GM23338 (cell line): Measurements from ENCODE around the gene KLHDC1. TPM values are rescaled to one million over a fixed set of nuclear protein-coding genes. Genes with fewer than 3 reads are reported as not detected.

ENCODE experiments used
- ATAC-seq: fragments of 200-7000 bp; cut with Tn5 transposase; 3 replicates; pipeline ENCODE4 v1.9.1; 2020
- DNase-seq: peaks from one replicate; pipeline ENCODE4 v3.0.0-alpha.2; 2015; ENCODE audit warnings: low spot score
- H2AFZ ChIP-seq: fragments of 200-600 bp; sonication (generic); 2 replicates; pipeline ENCODE4 v1.8.0; 2016; ENCODE audit warnings: antibody characterized with exemption, mild to moderate bottlenecking, moderate library complexity
- H3F3A ChIP-seq: fragments of 200-600 bp; sonication (generic); replicated peaks from 2 replicates; pipeline ENCODE4 v1.8.0; 2017; ENCODE audit warnings: antibody characterized with exemption, mixed run types, low read depth
- H3K27ac ChIP-seq: fragments of 200-600 bp; sonication (generic); 2 replicates; pipeline ENCODE4 v1.6.1; 2016; ENCODE audit warnings: low read depth
- H3K27me3 ChIP-seq: fragments of 200-600 bp; sonication (generic); 2 replicates; pipeline ENCODE4 v1.8.0; 2016; ENCODE audit warnings: mild to moderate bottlenecking, mixed run types, moderate library complexity; ENCODE audit not compliant: insufficient read depth
- H3K36me3 ChIP-seq: fragments of 200-600 bp; sonication (generic); 2 replicates; pipeline ENCODE4 v1.8.0; 2016; ENCODE audit warnings: mild to moderate bottlenecking; ENCODE audit not compliant: insufficient read depth
- H3K4me1 ChIP-seq: fragments of 200-600 bp; sonication (generic); 2 replicates; pipeline ENCODE4 v1.8.0; 2016; ENCODE audit warnings: mild to moderate bottlenecking, moderate library complexity; ENCODE audit not compliant: insufficient read depth
- H3K4me2 ChIP-seq: fragments of 200-600 bp; sonication (generic); 2 replicates; pipeline ENCODE4 v1.7.1; 2017; ENCODE audit warnings: mixed run types
- H3K4me3 ChIP-seq: fragments of 200-600 bp; sonication (generic); 2 replicates; pipeline ENCODE4 v1.6.1; 2016; ENCODE audit warnings: mixed run types
- H3K79me2 ChIP-seq: fragments of 200-600 bp; sonication (generic); replicated peaks from 2 replicates; pipeline ENCODE4 v1.8.0; 2017; ENCODE audit warnings: mild to moderate bottlenecking; ENCODE audit not compliant: insufficient read depth
- H3K9me2 ChIP-seq: fragments of 200-600 bp; sonication (generic); 2 replicates; pipeline ENCODE4 v1.8.0; 2017; ENCODE audit not compliant: insufficient read depth
- H4K20me1 ChIP-seq: fragments of 200-600 bp; sonication (generic); replicated peaks from 2 replicates; pipeline ENCODE4 v1.8.0; 2017; ENCODE audit warnings: mild to moderate bottlenecking; ENCODE audit not compliant: insufficient read depth
- H3K27ac Mint-ChIP-seq: 2 replicates; pipeline ENCODE4 v1.8.0; 2020; ENCODE audit warnings: inconsistent platforms, mild to moderate bottlenecking, moderate library complexity, mixed read lengths
- H3K27me3 Mint-ChIP-seq: 3 replicates; pipeline ENCODE4 v1.8.0; 2022; ENCODE audit warnings: low read depth, mild to moderate bottlenecking, moderate library complexity, mixed read lengths, inconsistent platforms; ENCODE audit not compliant: insufficient read depth, poor library complexity
- H3K36me3 Mint-ChIP-seq: 3 replicates; pipeline ENCODE4 v1.8.0; 2021; ENCODE audit warnings: low read depth, mild to moderate bottlenecking, inconsistent platforms, moderate library complexity, mixed read lengths
- H3K4me1 Mint-ChIP-seq: 3 replicates; pipeline ENCODE4 v1.8.0; 2020; ENCODE audit warnings: mild to moderate bottlenecking, inconsistent platforms, mixed read lengths
- H3K4me3 Mint-ChIP-seq: 3 replicates; pipeline ENCODE4 v1.8.0; 2021; ENCODE audit warnings: moderate library complexity, mild to moderate bottlenecking, inconsistent platforms, mixed read lengths
- H3K9me3 Mint-ChIP-seq: 3 replicates; pipeline ENCODE4 v1.8.0; 2020; ENCODE audit warnings: moderate library complexity, mild to moderate bottlenecking, inconsistent platforms, mixed read lengths
- CREB1 ChIP-seq: fragments of 250-450 bp; sonication (Bioruptor Pico); IDR thresholded peaks from 2 replicates; pipeline ENCODE4 v1.5.0; 2020; ENCODE audit warnings: low read depth, mild to moderate bottlenecking, moderate library complexity
- EZH2phosphoT487 ChIP-seq: fragments of 200-600 bp; sonication (generic); IDR thresholded peaks from one replicate; pipeline ENCODE4 v1.8.1; 2018; ENCODE audit warnings: antibody characterized with exemption; ENCODE audit not compliant: unreplicated experiment
- JUNB ChIP-seq: IDR thresholded peaks from one replicate; pipeline ENCODE4 v1.6.1; 2016; ENCODE audit warnings: antibody characterized with exemption; ENCODE audit not compliant: unreplicated experiment
- POLR2AphosphoS5 ChIP-seq: IDR thresholded peaks from 2 replicates; pipeline ENCODE4 v1.6.1; 2016; ENCODE audit warnings: antibody characterized with exemption, low read depth
- ZNF331 ChIP-seq: fragments of 250-450 bp; sonication (Bioruptor Pico); IDR thresholded peaks from 2 replicates; pipeline ENCODE4 v1.5.0; 2020; ENCODE audit warnings: low read depth, mild to moderate bottlenecking, moderate library complexity
- polyA plus RNA-seq: library from polyadenylated mRNA; unstranded; fragments of >200 nt; fragmentation: Nextera tagmentation; extraction: Ambion mirVana; gene quantifications from 2 replicates; pipeline ENCODE4 v1.2.1, GENCODE V29; 2016
- total RNA-seq: library from RNA; depleted of rRNA; stranded (reverse); fragments of >200 nt; shearing (Covaris generic); gene quantifications from 2 replicates; pipeline ENCODE4 v1.2.3, GENCODE V29; 2014
- TF ChIP-seq, protein P1 (sequence below), 2 experiments: fragments of 200-600 bp in 1 of 2; sonication (generic) in 1 of 2; conservative IDR thresholded peaks; 2 replicates each; pipeline versions ENCODE4 v1.5.1 to v1.6.1; 2016 to 2017; ENCODE audit warnings: antibody characterized with exemption in 2 of 2, low read depth in 2 of 2, mild to moderate bottlenecking in 2 of 2, moderate library complexity in 1 of 2
- TF ChIP-seq, protein P2 (sequence below): fragments of 250-450 bp; sonication (Bioruptor Pico); IDR thresholded peaks from 2 replicates; pipeline ENCODE4 v1.5.0; 2020; ENCODE audit warnings: mild to moderate bottlenecking, moderate library complexity

KLHDC1 gene
- total and polyA plus RNA-seq, 2 experiments from 2014 or later, result 4.0 TPM; not detected in 1

DNA sequence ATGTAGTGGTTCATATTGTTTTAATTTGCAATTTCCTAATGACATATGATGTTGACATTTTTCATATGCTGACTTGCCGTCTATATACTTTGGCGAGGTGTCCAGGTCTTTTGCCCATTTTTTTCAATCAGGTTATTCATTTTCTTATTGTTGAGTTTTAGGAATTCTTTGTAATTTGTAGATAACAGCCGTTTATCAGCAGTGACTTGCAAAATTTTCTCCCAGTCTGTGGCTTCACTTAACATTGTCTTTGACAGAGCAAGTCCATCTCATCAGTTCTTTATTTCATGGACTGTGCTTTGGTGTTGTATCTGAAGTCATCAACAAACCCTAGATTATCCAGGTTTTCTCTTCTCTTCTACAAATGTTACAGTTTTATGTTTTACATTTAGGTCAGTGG lies 62.5 kb downstream of the KLHDC1 start:
- Mint-ChIP-seq H3K4me1 (no peaks in the 10 kb centered on the region), H3K36me3 (no peaks in the 10 kb centered on the region), H3K27ac (no peak overlapping the region), H3K9me3 (no peaks in the 10 kb centered on the region; the same call in 2 of the 3 replicates), H3K27me3 (no peaks in the 10 kb centered on the region), H3K4me3 (no peak overlapping the region)
- TF ChIP-seq ZNF331 (CRISPR knock-in tag) (no peak), JUNB (no peak), CREB1 (CRISPR knock-in tag) (no peak), EZH2phosphoT487 (no peak), POLR2AphosphoS5 (no peak)
- TF ChIP-seq, protein P1, sequence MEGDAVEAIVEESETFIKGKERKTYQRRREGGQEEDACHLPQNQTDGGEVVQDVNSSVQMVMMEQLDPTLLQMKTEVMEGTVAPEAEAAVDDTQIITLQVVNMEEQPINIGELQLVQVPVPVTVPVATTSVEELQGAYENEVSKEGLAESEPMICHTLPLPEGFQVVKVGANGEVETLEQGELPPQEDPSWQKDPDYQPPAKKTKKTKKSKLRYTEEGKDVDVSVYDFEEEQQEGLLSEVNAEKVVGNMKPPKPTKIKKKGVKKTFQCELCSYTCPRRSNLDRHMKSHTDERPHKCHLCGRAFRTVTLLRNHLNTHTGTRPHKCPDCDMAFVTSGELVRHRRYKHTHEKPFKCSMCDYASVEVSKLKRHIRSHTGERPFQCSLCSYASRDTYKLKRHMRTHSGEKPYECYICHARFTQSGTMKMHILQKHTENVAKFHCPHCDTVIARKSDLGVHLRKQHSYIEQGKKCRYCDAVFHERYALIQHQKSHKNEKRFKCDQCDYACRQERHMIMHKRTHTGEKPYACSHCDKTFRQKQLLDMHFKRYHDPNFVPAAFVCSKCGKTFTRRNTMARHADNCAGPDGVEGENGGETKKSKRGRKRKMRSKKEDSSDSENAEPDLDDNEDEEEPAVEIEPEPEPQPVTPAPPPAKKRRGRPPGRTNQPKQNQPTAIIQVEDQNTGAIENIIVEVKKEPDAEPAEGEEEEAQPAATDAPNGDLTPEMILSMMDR (conservative IDR thresholded peaks at IDR 0.05; ENCODE audit: low read depth in 2 of 2), result no peak
- TF ChIP-seq, protein P2, sequence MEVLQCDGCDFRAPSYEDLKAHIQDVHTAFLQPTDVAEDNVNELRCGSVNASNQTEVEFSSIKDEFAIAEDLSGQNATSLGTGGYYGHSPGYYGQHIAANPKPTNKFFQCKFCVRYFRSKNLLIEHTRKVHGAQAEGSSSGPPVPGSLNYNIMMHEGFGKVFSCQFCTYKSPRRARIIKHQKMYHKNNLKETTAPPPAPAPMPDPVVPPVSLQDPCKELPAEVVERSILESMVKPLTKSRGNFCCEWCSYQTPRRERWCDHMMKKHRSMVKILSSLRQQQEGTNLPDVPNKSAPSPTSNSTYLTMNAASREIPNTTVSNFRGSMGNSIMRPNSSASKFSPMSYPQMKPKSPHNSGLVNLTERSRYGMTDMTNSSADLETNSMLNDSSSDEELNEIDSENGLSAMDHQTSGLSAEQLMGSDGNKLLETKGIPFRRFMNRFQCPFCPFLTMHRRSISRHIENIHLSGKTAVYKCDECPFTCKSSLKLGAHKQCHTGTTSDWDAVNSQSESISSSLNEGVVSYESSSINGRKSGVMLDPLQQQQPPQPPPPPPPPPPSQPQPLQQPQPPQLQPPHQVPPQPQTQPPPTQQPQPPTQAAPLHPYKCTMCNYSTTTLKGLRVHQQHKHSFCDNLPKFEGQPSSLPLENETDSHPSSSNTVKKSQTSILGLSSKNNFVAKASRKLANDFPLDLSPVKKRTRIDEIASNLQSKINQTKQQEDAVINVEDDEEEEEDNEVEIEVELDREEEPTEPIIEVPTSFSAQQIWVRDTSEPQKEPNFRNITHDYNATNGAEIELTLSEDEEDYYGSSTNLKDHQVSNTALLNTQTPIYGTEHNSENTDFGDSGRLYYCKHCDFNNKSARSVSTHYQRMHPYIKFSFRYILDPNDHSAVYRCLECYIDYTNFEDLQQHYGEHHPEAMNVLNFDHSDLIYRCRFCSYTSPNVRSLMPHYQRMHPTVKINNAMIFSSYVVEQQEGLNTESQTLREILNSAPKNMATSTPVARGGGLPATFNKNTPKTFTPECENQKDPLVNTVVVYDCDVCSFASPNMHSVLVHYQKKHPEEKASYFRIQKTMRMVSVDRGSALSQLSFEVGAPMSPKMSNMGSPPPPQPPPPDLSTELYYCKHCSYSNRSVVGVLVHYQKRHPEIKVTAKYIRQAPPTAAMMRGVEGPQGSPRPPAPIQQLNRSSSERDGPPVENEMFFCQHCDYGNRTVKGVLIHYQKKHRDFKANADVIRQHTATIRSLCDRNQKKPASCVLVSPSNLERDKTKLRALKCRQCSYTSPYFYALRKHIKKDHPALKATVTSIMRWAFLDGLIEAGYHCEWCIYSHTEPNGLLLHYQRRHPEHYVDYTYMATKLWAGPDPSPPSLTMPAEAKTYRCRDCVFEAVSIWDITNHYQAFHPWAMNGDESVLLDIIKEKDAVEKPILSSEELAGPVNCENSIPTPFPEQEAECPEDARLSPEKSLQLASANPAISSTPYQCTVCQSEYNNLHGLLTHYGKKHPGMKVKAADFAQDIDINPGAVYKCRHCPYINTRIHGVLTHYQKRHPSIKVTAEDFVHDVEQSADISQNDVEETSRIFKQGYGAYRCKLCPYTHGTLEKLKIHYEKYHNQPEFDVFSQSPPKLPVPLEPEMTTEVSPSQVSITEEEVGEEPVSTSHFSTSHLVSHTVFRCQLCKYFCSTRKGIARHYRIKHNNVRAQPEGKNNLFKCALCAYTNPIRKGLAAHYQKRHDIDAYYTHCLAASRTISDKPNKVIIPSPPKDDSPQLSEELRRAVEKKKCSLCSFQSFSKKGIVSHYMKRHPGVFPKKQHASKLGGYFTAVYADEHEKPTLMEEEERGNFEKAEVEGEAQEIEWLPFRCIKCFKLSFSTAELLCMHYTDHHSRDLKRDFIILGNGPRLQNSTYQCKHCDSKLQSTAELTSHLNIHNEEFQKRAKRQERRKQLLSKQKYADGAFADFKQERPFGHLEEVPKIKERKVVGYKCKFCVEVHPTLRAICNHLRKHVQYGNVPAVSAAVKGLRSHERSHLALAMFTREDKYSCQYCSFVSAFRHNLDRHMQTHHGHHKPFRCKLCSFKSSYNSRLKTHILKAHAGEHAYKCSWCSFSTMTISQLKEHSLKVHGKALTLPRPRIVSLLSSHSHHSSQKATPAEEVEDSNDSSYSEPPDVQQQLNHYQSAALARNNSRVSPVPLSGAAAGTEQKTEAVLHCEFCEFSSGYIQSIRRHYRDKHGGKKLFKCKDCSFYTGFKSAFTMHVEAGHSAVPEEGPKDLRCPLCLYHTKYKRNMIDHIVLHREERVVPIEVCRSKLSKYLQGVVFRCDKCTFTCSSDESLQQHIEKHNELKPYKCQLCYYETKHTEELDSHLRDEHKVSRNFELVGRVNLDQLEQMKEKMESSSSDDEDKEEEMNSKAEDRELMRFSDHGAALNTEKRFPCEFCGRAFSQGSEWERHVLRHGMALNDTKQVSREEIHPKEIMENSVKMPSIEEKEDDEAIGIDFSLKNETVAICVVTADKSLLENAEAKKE (CRISPR knock-in tag), result no peak
- Histone ChIP-seq H3K36me3 (no peaks in the 10 kb centered on the region), H3K9me2 (no peaks in the 10 kb centered on the region; the same call in 1 of the 2 replicates), H4K20me1 (no peaks in the 10 kb centered on the region), H2AFZ (no peak overlapping the region), H3K27ac (no peak overlapping the region), H3K4me1 (no peaks in the 10 kb centered on the region), H3K79me2 (no peaks in the 10 kb centered on the region), H3K4me2 (no peak overlapping the region), H3K27me3 (no peaks in the 10 kb centered on the region), H3K4me3 (no peak overlapping the region), H3F3A (no peaks in the 10 kb centered on the region)
- DNase-seq, result no peak
- no peak for ATAC-seq
